DMS153 treated with DMSO at 0.1 percent for 48 hours (cell line): ENCODE measurements around the gene PCNT.
"Not testable (repeated sequence)": the region's sequence is repeated elsewhere in the genome, so short reads cannot be mapped to it uniquely, and the experiment has no call there.

ENCODE experiments used
- DNase-seq: peaks from one replicate; lab custom pipeline; 2025; ENCODE audit not compliant: unreplicated experiment; lab: John Stamatoyannopoulos, UW

Gene PCNT

DNA sequence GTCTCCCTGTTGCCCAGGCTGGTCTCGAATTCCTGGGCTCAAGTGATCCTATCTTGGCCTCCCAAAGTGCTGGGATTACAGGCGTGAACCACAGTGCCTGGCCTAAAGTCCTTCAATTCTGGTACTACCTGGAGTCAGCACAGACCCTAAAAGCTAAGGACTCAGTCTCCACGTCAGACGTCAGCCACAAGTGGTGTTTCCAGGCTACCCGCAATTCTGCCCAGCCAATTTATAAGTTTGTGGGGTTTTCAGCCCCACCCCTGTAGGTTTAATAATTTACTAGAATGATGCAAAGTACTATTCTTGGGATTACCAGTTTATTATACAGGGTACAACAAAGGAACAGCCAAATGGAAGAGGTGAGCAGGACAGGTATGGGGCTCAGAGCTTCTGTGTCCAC, 124.2 kb downstream of the PCNT start:
- no peak for DNase-seq

DNA sequence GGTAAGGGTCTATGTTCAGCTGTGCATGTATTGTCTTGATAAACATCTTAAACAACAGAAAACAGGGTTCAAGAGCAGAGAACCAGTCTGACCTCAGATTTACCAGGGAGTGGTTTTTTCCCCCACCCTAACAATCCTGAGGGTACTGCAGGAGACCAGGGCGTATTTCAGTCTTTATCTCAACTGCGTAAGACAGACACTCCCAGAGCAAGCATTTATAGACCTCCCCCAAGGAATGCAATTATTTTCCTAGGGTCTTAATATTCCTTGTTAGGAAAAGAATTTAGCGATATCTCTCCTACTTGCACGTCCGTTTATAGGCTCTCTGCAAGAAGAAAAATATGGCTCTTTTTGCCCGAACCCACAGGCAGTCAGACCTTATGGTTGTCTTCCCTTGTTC, 124.9 kb downstream of the PCNT start:
- DNase-seq = not testable (repeated sequence)

DNA sequence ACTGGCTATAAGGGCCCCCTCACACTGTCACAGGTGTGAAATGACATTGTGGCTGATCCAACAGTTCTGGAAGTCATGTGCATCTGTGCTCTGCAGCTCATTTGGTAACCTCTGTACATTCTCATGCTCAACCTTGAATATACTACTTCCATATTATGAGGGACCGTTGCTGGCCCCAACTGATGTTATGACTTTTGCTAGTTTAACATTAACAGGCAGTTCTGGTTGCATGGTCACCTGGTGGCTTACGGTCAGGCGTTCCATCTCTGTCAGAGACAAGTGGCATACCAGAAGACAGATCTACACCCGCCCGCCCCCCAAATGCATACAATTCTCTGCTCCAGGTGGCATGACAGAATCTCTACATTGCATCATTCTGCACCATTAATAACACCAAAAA, 128.8 kb downstream of the PCNT start:
- DNase-seq = no peak

GRCh38 chr21:46454142-46454541, 130.2 kb downstream of the PCNT start:
- no peak for DNase-seq

- no peak for DNase-seq
Measured at GRCh38 chr21:46454634-46455390, 130.9 kb downstream of the PCNT start.

DNA sequence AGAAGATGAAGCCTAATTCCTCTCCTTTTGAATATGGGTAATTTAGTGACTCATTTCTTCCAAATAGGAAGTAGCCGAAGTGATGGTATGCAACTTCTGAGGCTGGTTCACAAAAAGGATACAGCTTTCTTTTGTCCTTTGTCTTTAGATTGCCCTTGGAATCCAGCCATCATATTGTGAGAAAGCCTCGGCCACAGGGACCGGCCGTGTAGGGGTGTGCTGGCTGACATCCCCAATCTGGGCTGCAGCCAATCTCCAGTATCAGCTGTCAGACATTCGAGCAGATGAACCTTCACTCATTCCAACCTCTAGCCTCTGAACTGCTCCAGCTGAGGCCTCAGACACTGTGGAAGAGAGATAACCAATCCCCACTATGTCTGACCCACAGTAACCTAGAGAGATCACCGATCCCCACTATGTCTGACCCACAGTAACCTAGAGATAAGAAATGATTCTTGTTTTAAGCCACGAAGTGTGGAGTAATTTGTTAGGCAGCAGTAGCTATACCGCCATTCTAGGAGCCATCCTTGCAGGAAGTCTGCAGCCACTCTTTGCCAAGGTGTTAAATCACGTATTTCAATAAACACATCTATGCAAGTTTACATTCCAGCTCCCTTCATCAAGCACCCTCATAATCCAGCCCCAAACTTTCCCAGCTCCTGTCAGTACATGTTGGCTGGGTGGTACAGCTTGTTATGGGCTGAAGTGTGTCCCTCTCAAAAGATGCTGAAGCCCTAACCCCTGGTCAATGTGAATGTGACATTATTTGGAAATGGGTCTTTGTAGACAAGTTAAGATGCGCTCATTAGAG, 131.8 kb downstream of the PCNT start:
- no peak for DNase-seq

- DNase-seq = no peak
Measured at GRCh38 chr21:46456750-46457149, 132.8 kb downstream of the PCNT start.

DNA sequence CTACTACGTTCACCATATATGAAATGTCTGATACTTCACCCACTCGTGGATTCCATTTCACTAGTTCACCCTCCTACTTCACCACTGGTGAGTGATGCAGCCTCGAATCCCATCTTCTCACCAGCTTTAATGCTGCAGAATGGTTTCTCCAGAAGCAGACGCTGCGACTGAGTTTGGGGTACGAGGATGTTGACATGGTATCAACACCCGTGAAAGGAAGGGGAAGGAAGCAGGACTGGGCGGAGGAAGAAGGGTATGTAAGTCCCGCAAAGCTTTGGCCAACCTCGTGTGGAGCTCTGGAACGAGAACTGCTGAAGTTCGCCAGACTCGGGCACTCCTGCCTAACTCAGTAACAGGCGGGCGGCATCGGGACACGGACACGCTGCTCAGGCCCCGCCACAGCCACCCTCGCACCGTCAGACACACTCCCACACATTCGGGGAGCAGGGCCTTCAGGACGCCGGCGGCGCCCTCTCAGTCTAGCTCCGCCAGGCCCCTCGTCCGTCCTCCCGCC, 133.9 kb downstream of the PCNT start:
- DNase-seq = no peak

DNA sequence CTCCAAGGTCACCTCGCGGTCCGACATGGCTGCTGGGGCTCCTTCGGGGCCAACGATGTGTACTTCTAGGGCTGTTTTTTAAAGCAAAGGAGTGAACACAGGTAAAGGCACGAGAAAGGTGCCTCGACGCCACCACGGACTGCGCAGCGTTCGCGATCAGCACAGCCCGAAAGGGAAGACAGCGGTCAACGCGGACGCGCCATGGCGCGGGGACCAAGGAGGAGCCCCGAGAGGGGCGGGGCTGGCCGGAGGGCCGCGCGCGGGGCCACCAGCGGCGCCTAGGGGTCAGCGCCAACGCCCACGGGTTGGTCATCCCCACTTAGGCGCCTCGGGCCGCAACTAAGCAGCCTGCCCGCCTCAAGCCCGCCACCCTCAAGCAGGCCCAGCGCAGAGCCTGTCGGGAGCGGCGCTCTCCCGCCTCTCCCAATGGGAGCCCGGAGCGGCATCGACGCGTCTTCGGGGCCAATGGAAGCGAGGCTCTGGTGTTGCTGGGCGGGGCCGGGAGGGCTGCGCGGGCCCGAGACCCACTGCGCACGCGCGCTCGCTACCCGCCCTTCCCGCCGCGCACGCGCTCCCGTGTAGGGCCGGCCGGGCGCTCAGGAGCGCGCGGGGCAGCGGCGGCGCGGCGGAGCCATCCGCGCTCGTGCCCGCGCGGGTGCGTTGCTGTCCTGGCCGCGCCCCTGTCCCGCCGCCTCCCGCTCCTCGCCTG, 134.5 kb downstream of the PCNT start, which contains the start of gene DIP2A:
DIP2A (plus strand) TSS at position 577 of the 709 bp plus-strand sequence. CDS start 241 bp downstream, outside the sequence.
- peak; percentile 93 for DNase-seq

GRCh38 chr21:46459024-46459355, 135.0 kb downstream of the PCNT start:
- no peak for DNase-seq

DNA sequence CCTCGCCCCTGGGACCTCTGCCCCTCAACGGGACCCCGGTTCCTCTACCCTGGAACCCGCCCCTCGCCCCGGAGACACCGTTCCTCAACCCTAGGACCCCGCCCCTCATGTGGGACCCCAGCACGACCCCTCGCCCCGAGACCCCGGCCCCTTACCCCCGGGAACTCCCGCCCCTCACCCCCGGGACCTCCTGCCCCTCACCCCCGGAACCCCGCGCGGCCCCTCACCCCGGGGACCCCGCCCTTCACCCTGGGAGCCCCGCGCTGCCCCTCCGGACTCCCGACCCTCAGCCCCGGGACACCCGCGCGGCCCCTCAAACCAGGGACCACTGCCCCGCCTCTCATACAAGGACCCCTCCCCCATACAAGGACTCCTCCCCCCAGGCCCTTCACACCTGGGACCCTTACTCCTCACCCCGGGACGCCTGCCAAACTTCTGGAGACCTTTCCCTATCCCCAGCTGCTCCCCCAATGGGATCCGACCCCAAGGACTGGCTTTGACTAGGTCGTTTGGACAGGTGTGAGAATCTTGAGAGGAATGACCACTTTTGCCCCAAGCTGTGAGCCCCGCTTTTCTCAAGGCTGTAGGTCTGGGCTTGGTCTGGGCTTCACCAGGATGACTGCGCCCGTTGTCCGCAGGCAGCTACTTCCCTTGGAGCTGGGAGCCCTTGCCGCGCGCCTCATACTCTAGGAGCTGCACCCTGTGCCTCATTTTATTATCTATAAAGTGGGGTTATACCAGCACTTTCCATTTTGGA, 135.6 kb downstream of the PCNT start:
- no peak for DNase-seq

DNA sequence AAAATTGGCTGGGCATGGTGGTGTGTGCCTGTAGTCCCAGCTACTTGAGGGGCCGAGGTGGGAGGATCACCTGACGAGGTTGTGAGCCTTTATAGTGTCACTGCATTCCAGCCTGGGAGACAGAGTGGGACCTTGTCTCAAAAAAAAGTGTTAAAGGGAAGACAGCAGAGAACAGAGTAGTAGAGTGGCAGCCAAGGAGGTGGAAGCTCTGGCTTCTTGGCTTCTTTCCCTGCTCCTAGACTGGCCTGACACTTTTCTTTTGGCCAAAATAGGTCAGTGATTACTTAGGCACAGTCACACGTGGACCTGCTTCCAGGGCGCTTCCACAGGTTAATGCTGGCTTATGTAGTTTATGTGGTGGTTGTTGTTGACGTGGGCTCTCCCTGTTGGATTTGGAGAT, 138.0 kb downstream of the PCNT start:
- DNase-seq = no peak

DNA sequence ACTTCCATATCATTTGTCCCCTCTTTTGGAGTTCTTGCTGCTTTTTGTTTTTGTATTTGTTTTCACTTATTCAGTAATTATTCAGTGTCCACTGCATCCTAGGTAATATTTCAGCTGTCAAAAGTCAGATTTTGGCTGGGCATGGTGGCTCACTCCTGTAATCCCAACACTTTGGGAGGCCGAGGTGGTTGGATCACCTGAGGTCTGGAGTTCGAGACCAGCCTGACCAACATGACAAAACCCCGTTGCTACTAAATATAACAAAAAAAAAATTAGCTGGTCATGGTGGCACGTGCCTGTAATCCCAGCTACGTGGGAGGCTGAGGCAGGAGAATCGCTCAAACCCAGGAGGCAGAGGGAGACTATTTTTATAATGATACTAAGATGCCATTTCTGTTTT, 141.2 kb downstream of the PCNT start:
- not testable (repeated sequence) for DNase-seq

DNA sequence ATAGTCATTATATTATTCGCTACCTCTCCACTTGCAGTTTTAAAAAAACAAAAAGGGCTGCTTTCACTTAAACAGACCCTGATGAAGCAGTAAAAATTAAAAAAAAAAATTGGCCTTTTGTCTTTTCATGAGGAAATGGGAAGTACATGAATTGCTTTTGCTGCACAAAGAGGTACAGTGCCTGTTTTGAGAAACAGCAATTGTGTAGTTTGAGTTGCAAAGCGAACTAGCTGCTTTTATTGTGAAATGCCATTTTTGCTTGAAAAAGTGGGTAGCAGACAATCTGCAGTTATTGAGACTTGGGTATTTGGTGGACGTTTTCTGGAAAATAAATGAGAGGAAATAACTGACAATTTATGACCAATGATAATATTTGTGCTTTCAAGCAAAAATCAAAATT, 141.7 kb downstream of the PCNT start:
- no peak for DNase-seq

DNA sequence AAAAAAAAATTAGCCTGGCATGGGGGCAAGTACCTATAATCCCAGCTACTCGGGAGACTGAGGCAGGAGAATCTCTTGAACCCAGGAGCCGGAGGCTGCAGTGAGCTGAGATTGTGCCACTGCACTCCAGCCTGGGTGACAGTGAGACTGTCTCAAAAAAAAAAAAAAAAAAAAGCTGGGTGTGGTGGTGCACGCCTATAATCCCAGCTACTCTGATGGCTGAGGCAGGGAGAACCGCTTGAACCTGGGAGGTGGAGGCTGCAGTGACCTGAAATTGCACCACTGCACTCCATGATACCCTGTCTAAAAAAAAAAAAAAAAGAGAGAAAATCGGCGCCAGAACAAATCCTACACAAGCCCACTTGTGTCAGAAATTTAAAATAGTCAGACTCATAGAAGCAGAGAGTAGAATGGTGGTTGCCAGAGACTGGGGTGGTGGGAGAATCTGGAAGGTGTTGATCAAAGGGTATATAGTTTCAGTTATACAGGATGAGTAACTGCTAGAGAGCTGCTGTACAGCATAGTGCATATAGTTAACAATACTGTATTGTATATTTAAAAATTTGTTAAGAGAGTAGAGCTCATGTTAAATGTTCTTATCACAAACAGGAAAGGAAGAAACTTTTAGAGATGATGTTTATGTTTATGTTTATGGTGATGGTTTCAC, 144.3 kb downstream of the PCNT start:
- DNase-seq = no peak

- no peak for DNase-seq
Measured at GRCh38 chr21:46469275-46469674, 145.3 kb downstream of the PCNT start.

DNA sequence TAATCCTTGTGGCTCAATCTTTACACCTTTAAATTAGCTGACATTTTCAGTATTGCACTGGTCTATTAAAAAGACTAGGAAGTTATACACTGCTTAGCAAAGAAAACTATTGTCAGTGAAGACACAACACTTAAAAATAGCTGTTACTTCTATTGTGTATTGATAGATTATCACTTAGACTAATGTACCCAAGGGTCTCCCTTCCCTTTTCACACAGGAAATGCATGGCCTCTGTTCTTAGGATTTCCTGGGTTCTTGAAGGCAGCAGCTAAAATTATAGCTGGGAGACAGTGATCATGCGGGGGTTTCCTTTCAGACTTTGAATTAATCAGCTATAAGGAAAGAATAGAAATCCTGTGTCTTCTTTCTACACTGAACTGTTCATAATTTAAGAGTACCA, 147.6 kb downstream of the PCNT start:
- DNase-seq = no peak

DNA sequence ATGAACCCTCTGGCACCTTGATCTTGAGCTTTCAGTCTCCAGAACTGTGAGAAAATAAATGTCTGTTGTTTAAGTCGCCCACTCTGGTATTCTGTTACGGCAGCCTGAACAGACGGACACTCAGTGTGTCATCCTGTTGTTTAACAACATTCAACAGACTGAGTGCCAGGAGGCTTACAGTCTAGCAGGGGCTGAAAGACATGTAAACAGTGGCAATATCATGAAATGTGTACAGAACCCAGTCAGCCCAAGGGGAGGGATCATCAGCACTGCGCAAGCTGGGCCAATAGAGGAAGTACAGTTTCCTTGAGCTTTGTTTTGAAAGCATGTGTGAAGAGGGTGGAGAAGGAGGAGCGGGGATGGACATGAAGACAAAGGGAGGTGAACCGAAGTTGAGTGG, 148.3 kb downstream of the PCNT start:
- DNase-seq = no peak

GRCh38 chr21:46474382-46474781, 150.4 kb downstream of the PCNT start:
- DNase-seq = no peak

DNA sequence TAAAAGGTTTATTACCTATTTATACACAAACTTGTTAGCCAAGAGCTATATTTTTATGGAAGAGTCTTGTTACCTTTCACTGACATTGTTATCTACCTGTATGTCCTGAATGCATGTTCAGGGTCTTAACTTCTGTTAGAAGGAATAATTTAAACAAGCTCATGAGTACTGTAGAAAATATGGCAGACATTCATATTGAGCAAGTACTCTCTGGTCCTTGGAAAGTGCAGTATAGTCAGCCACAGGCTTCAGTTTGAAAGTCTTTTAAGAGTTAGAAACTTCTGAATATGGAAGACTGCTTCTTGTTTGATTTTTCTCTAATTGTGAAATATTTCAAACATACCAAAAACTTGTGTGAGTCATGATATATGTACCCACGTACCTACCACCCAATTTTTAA, 151.3 kb downstream of the PCNT start:
- no peak for DNase-seq
